ENCODE measurements around the gene C17orf67.

DNA sequence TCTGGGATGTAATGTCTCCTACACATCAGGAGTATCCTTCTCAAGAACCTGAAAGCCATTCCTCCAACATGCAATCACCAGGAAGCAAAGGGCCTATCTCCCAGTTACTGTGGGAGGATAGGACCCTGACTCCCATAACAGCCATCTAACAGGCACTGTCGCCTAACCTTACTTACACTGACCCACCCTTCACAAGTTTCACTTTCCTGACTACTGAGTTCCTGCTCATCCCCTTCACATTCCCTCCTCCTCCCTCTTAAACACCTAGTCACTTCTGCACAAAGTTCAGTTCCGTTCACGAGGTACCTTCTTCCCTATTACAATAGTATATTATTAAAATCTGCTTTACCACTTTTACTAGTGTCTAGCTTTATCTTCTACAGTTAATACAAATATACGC is 1.3 kb downstream of the C17orf67 start:
- TF ChIP-seq, protein P1, sequence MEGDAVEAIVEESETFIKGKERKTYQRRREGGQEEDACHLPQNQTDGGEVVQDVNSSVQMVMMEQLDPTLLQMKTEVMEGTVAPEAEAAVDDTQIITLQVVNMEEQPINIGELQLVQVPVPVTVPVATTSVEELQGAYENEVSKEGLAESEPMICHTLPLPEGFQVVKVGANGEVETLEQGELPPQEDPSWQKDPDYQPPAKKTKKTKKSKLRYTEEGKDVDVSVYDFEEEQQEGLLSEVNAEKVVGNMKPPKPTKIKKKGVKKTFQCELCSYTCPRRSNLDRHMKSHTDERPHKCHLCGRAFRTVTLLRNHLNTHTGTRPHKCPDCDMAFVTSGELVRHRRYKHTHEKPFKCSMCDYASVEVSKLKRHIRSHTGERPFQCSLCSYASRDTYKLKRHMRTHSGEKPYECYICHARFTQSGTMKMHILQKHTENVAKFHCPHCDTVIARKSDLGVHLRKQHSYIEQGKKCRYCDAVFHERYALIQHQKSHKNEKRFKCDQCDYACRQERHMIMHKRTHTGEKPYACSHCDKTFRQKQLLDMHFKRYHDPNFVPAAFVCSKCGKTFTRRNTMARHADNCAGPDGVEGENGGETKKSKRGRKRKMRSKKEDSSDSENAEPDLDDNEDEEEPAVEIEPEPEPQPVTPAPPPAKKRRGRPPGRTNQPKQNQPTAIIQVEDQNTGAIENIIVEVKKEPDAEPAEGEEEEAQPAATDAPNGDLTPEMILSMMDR (IDR thresholded peaks at IDR 0.05; ENCODE audit: insufficient read depth, low read length, poor library complexity, severe bottlenecking), result no peak
- TF ChIP-seq EZH2phosphoT487 (conservative IDR thresholded peaks at IDR 0.05; ENCODE audit: low read length), result no peak
